Ishikawa (cell line): ENCODE results near the gene SREBF1.

Experiments used
- CEBPB ChIP-seq: IDR thresholded peaks from 2 replicates; pipeline ENCODE4 v1.6.1; 2012
- CREB1 ChIP-seq: IDR thresholded peaks from 2 replicates; pipeline ENCODE4 v1.6.1; 2012; ENCODE audit warnings: low read depth
- EGR1 ChIP-seq: IDR thresholded peaks from 2 replicates; pipeline ENCODE4 v1.6.1; 2012
- EP300 ChIP-seq: IDR thresholded peaks from 2 replicates; pipeline ENCODE4 v1.6.1; 2012; ENCODE audit warnings: borderline replicate concordance
- MAX ChIP-seq: IDR thresholded peaks from 2 replicates; pipeline ENCODE4 v1.6.1; 2012
- NFIC ChIP-seq: IDR thresholded peaks from 2 replicates; pipeline ENCODE4 v1.6.1; 2012
- RAD21 ChIP-seq: IDR thresholded peaks from 2 replicates; pipeline ENCODE4 v1.6.1; 2012; ENCODE audit warnings: low read depth
- REST ChIP-seq: IDR thresholded peaks from 2 replicates; pipeline ENCODE4 v1.6.1; 2012; ENCODE audit warnings: low read depth, mild to moderate bottlenecking
- TAF1 ChIP-seq: IDR thresholded peaks from 2 replicates; pipeline ENCODE4 v1.6.1; 2012; ENCODE audit warnings: low read depth, mild to moderate bottlenecking
- TEAD4 ChIP-seq: IDR thresholded peaks from 2 replicates; pipeline ENCODE4 v1.6.1; 2012
- YY1 ChIP-seq: IDR thresholded peaks from 2 replicates; pipeline ENCODE4 v1.6.1; 2012; ENCODE audit warnings: low read depth

- TF ChIP-seq EP300 (no peak), YY1 (no peak), TAF1 (no peak), EGR1 (no peak), NFIC (no peak), REST (no peak), MAX (no peak), TEAD4 (no peak), CREB1 (no peak), CEBPB (no peak), RAD21 (no peak)
Observed at GRCh38 chr17:17886226-17886625, 49.4 kb upstream of the SREBF1 start.
